H1 (cell line): ENCODE results near the gene SRRM3. TPM values are rescaled to one million over a fixed set of nuclear protein-coding genes. Genes with fewer than 3 reads are reported as not detected.
A peak's percentile ranks its signal among the peaks of the same experiment; 100 is the strongest.

Experiments used
- CTCF ChIA-PET: fragments of 300-600 bp; sonication (Branson Sonifier 250); formaldehyde crosslinking; loops from one replicate; lab custom pipeline; 2021; ENCODE audit not compliant: partially characterized antibody; lab: Charles Lee
- POLR2A ChIA-PET: fragments of 300-600 bp; sonication (Branson Sonifier 250); formaldehyde crosslinking; loops from one replicate; lab custom pipeline; 2021; ENCODE audit warnings: inconsistent platforms; ENCODE audit not compliant: partially characterized antibody; lab: Charles Lee
- DNase-seq, 2 experiments: peaks; one replicate each; pipeline versions ENCODE4 v3.0.0 to v3.0.0-alpha.2; 2010 to 2022; ENCODE audit warnings: low spot score in 2 of 2, low read depth in 1 of 2, mixed read lengths in 1 of 2
- FAIRE-seq: peaks from 2 replicates; lab custom pipeline; 2011; peaks lifted over from hg19 to GRCh38; lab: Jason Lieb, UNC
- H2AFZ ChIP-seq: 2 replicates; pipeline ENCODE4 v1.8.1; 2012; ENCODE audit warnings: low read length, inconsistent platforms
- H2AK5ac ChIP-seq: 2 replicates; pipeline ENCODE4 v1.6.1; 2013; ENCODE audit warnings: low read depth, low read length
- H2BK120ac ChIP-seq: replicated peaks from 2 replicates; pipeline ENCODE3; 2013; ENCODE audit warnings: low read depth, low read length, inconsistent platforms
- H2BK12ac ChIP-seq: 2 replicates; pipeline ENCODE4 v1.6.1; 2013; ENCODE audit warnings: low read depth, low read length
- H2BK15ac ChIP-seq: 2 replicates; pipeline ENCODE4 v1.6.1; 2013; ENCODE audit warnings: low read length
- H2BK20ac ChIP-seq: 2 replicates; pipeline ENCODE4 v1.6.1; 2013; ENCODE audit warnings: low read length
- H2BK5ac ChIP-seq: 2 replicates; pipeline ENCODE4 v1.6.1; 2013; ENCODE audit warnings: low read depth, low read length
- H3K14ac ChIP-seq: 2 replicates; pipeline ENCODE4 v1.6.1; 2013; ENCODE audit warnings: inconsistent platforms; ENCODE audit not compliant: insufficient read length
- H3K18ac ChIP-seq: 2 replicates; pipeline ENCODE4 v1.6.1; 2013; ENCODE audit warnings: low read length; ENCODE audit errors: extremely low read depth
- H3K23ac ChIP-seq: 2 replicates; pipeline ENCODE4 v1.6.1; 2013; ENCODE audit warnings: inconsistent platforms; ENCODE audit not compliant: insufficient read length
- H3K23me2 ChIP-seq: 2 replicates; pipeline ENCODE4 v1.6.1; 2013; ENCODE audit warnings: low read depth, low read length
- H3K27ac ChIP-seq: 2 replicates; pipeline ENCODE4 v1.6.1; 2011; ENCODE audit warnings: low read depth, low read length, inconsistent platforms
- H3K27me3 ChIP-seq, 4 experiments: replicated peaks in 1 of 4; 1 replicate in 1 of 4; 2 replicates in 3 of 4; pipeline versions ENCODE4 v1.6.1 to v1.8.1; 2011 to 2013; ENCODE audit warnings: low read length in 3 of 4, mild to moderate bottlenecking in 3 of 4, inconsistent platforms in 2 of 4, mixed read lengths in 2 of 4, moderate library complexity in 1 of 4; ENCODE audit not compliant: control insufficient read depth in 3 of 4, insufficient read depth in 3 of 4; ENCODE audit errors: extremely low read depth in 1 of 4
- H3K36me3 ChIP-seq, 4 experiments: 2 replicates each; pipeline versions ENCODE4 v1.6.1 to v1.8.1; 2011 to 2013; ENCODE audit warnings: mild to moderate bottlenecking in 4 of 4, low read length in 3 of 4, moderate library complexity in 2 of 4, control low read depth in 1 of 4, inconsistent platforms in 1 of 4; ENCODE audit not compliant: insufficient read depth in 4 of 4, control insufficient read depth in 2 of 4
- H3K4ac ChIP-seq: replicated peaks from 2 replicates; pipeline ENCODE3; 2013; ENCODE audit warnings: low read length, low read depth, mixed read lengths, inconsistent platforms; ENCODE audit not compliant: insufficient read length
- H3K4me1 ChIP-seq, 4 experiments: replicated peaks in 1 of 4; 1 replicate in 1 of 4; 2 replicates in 3 of 4; pipeline versions ENCODE4 v1.6.1 to v1.8.1; 2011 to 2013; ENCODE audit warnings: low read length in 3 of 4, inconsistent platforms in 2 of 4, mixed read lengths in 1 of 4; ENCODE audit not compliant: insufficient read depth in 4 of 4, control insufficient read depth in 3 of 4
- H3K4me2 ChIP-seq, 2 experiments: 2 replicates each; pipeline versions ENCODE4 v1.6.1 to v1.8.1; 2011 to 2013; ENCODE audit warnings: low read depth in 2 of 2, low read length in 2 of 2, control low read depth in 1 of 2, inconsistent platforms in 1 of 2, mild to moderate bottlenecking in 1 of 2; ENCODE audit not compliant: insufficient read depth in 1 of 2
- H3K4me3 ChIP-seq, 4 experiments: fragments of 200-600, 300-600 bp in 1 of 4; sonication (generic), shearing (Covaris generic), sonication (Bioruptor Twin) in 1 of 4; 2 replicates each; pipeline versions ENCODE4 v1.5.1 to v1.8.1; 2011 to 2016; ENCODE audit warnings: low read length in 4 of 4, low read depth in 3 of 4, control low read depth in 2 of 4, inconsistent platforms in 2 of 4, mild to moderate bottlenecking in 2 of 4, mixed read lengths in 1 of 4, moderate library complexity in 1 of 4; ENCODE audit not compliant: insufficient read depth in 2 of 4; ENCODE audit errors: extremely low read depth in 1 of 4
- H3K56ac ChIP-seq: replicated peaks from 2 replicates; pipeline ENCODE3; 2013; ENCODE audit warnings: low read depth, mild to moderate bottlenecking, mixed read lengths, low read length, inconsistent platforms; ENCODE audit not compliant: insufficient read length
- H3K79me1 ChIP-seq: 2 replicates; pipeline ENCODE4 v1.6.1; 2013; ENCODE audit warnings: low read depth, low read length, control low read depth
- H3K79me2 ChIP-seq, 2 experiments: 2 replicates each; pipeline versions ENCODE4 v1.6.1 to v1.8.1; 2012 to 2013; ENCODE audit warnings: low read length in 2 of 2, mild to moderate bottlenecking in 2 of 2, inconsistent platforms in 1 of 2; ENCODE audit not compliant: insufficient read depth in 2 of 2, control insufficient read depth in 1 of 2
- H3K9ac ChIP-seq, 4 experiments: replicated peaks in 1 of 4; 1 replicate in 1 of 4; 2 replicates in 3 of 4; pipeline versions ENCODE4 v1.6.1 to v1.8.1; 2011 to 2013; ENCODE audit warnings: low read depth in 3 of 4, low read length in 3 of 4, control low read depth in 2 of 4, mild to moderate bottlenecking in 2 of 4, moderate library complexity in 2 of 4, inconsistent platforms in 1 of 4; ENCODE audit errors: extremely low read depth in 1 of 4
- H3K9me3 ChIP-seq, 2 experiments: 2 replicates each; pipeline versions ENCODE4 v1.6.1 to v1.8.1; 2012 to 2013; ENCODE audit warnings: mild to moderate bottlenecking in 2 of 2, moderate library complexity in 2 of 2, control low read depth in 1 of 2, inconsistent platforms in 1 of 2, low read depth in 1 of 2, low read length in 1 of 2, mixed read lengths in 1 of 2; ENCODE audit not compliant: insufficient read depth in 2 of 2
- H4K20me1 ChIP-seq, 2 experiments: replicated peaks in 1 of 2; 2 replicates each; pipeline versions ENCODE3 to v1.8.1; 2011 to 2013; ENCODE audit warnings: inconsistent platforms in 2 of 2, low read length in 2 of 2, mild to moderate bottlenecking in 1 of 2; ENCODE audit not compliant: insufficient read depth in 2 of 2, control insufficient read depth in 1 of 2
- H4K5ac ChIP-seq: 2 replicates; pipeline ENCODE4 v1.6.1; 2013; ENCODE audit warnings: low read length, low read depth, mixed read lengths, inconsistent platforms; ENCODE audit not compliant: insufficient read length
- H4K8ac ChIP-seq: 2 replicates; pipeline ENCODE4 v1.8.0; 2013; ENCODE audit warnings: mild to moderate bottlenecking, moderate library complexity, low read length, inconsistent platforms; ENCODE audit not compliant: insufficient read depth; ENCODE audit errors: extremely low read depth
- H4K91ac ChIP-seq: replicated peaks from 2 replicates; pipeline ENCODE3; 2013; ENCODE audit warnings: low read length, mixed read lengths, inconsistent platforms; ENCODE audit not compliant: insufficient read length
- KDM1A ChIP-seq: fragments of 200-600, 300-600 bp; sonication (generic); IDR thresholded peaks from 2 replicates; pipeline ENCODE4 v1.7.1; 2016; ENCODE audit warnings: mild to moderate bottlenecking, low read length, borderline replicate concordance
- KDM4A ChIP-seq: IDR thresholded peaks from one replicate; pipeline ENCODE4 v1.7.1; 2012; ENCODE audit warnings: low read depth, mild to moderate bottlenecking, moderate library complexity, low read length, inconsistent platforms; ENCODE audit not compliant: severe bottlenecking
- SAP30 ChIP-seq: fragments of 300-600 bp; sonication (generic); IDR thresholded peaks from 2 replicates; pipeline ENCODE4 v1.7.1; 2012; ENCODE audit warnings: low read length, moderate library complexity, mild to moderate bottlenecking, inconsistent platforms; ENCODE audit not compliant: insufficient read depth, insufficient replicate concordance
- WGBS, 2 experiments: shearing (Covaris generic) in 1 of 2; methylation state at CpG; one replicate each; pipeline versions ENCODE4 v1.1.6 to v1.1.7; 2013 to 2015; ENCODE audit warnings: low lambda C conversion rate in 2 of 2, mixed read lengths in 2 of 2, inconsistent platforms in 1 of 2, low coverage in 1 of 2, missing lambda C conversion rate in 1 of 2; ENCODE audit not compliant: insufficient replicate concordance in 2 of 2, insufficient coverage in 1 of 2, insufficient read length in 1 of 2; ENCODE audit errors: extremely low coverage in 1 of 2, missing lambda C conversion rate in 1 of 2; 5-methylcytosine and 5-hydroxymethylcytosine counted together
- polyA plus RNA-seq, 7 experiments: library from polyadenylated mRNA; depleted of rRNA in 3 of 7; stranded (reverse) in 5 of 7; unstranded in 2 of 7; fragments of >200 nt in 5 of 7; fragments of 200-250 nt in 2 of 7; gene quantifications; 1 replicate in 5 of 7; 2 replicates in 1 of 7; 4 replicates in 1 of 7; pipeline versions ENCODE4 v1.2.1 to v1.2.3, GENCODE V29; 2011 to 2013; ENCODE audit warnings: missing spikeins in 2 of 7, mixed read lengths in 2 of 7
- total RNA-seq: library from RNA; stranded (reverse); fragmentation: NEBNext Ultra II Directional; extraction: Animal tissue kit (Norgen Biotek cat#: 25700); gene quantifications from 2 replicates; pipeline ENCODE4 v1.2.1, GENCODE V29; 2021
- TF ChIP-seq, protein P1 (sequence below), 3 experiments: IDR thresholded peaks; 1 replicate in 2 of 3; 2 replicates in 1 of 3; pipeline versions ENCODE4 v1.5.1 to v1.6.1; 2011; ENCODE audit warnings: low read length in 3 of 3, mild to moderate bottlenecking in 3 of 3, inconsistent platforms in 2 of 3, low read depth in 1 of 3, moderate library complexity in 1 of 3; ENCODE audit not compliant: insufficient read depth in 1 of 3; ENCODE audit errors: control extremely low read depth in 1 of 3
- TF ChIP-seq, protein P2 (sequence below): IDR thresholded peaks from 2 replicates; pipeline ENCODE4 v1.6.1; 2012; ENCODE audit warnings: inconsistent platforms

SRRM3 gene
- total and polyA plus RNA-seq, 2 of the 8 experiments (the other 6 are each of a cell fraction or from before 2014, with no cell fraction given), result 10.4 to 17.4 TPM

DNA sequence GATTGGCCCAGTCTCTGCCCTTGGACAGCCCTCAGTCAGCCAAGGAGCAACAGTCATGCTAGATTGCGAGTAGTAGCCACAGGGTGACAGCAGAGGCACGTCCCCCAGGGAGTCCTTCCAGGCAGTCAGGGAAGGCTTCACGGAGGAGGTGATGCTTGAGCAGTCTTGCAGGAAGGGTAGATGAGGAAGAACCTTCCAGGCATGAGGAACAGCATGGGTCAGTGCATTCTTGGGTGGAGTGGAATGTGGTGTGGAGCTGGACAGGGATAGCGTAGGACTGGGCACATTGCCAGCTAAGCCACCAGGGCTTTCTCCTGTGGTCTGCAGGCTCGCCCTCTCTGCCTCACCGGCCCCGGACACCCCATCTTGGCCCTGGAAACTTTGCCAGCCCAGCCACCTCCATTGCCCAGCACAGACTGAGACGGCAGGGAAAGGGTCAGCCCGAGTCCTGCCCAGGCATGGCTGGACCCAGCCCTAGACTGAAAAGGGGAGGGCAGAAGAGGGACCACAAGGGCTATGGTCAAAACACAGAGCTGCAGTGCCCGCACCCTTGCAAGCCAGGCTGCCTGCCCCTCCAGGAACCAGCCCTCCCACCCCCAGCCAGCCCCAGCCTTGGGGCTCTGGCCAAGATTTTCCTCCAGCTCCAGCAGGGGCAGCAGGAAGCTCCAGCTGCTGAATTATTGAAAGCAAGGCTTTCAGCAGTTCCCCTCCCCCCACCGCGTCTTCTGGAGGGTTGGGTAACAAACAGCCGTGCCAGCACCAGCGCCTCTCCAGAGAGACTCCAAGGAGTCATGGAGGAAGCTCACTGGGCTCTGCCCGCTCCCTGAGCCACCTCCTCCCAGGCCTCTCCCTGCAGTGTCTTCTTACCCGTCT lies 18.7 kb downstream of the SRRM3 start:
- H2BK15ac ChIP-seq, result peak overlapping the region; percentile 97
- H3K79me1 ChIP-seq, result no peaks in the 10 kb centered on the region
- H3K9ac ChIP-seq, result peak overlapping the region in 1 of 4 experiments; percentile 29; a peak in 1 of 7 replicates
- H2AFZ ChIP-seq, result no peak overlapping the region
- FAIRE-seq (no peak), DNase-seq (peak; percentile 62 to 84)
- peak overlapping the region; percentile 86 for H3K4ac ChIP-seq
- peak overlapping the region; percentile 64; the same call in 1 of the 2 replicates for H3K27ac ChIP-seq
- H3K27me3 ChIP-seq, result no peaks in the 10 kb centered on the region
- H4K91ac ChIP-seq, result peak overlapping the region; percentile 75
- ChIA-PET CTCF (interaction anchor here (0.6 to 5.7 kb wide), 21 partner anchors 10 to 109 kb away, joined by 3 to 51 read pairs (median 4); partner anchors contain the start of gene SRRM3), POLR2A (interaction anchor here (0.8 to 6.4 kb wide), 12 partner anchors 11 to 49 kb away, joined by 3 to 41 read pairs (median 5); no protein-coding TSS in a partner anchor)
- no peak overlapping the region for H3K14ac ChIP-seq
- peak overlapping the region; percentile 54; the same call in 1 of the 2 replicates for H2AK5ac ChIP-seq
- peak overlapping the region; percentile 95 for H3K18ac ChIP-seq
- no peak overlapping the region for H3K23ac ChIP-seq
- peak overlapping the region; percentile 94; the same call in 1 of the 2 replicates for H2BK12ac ChIP-seq
- H3K4me3 ChIP-seq, result peak overlapping the region in 1 of 4 experiments; percentile 10; a peak in 2 of 8 replicates
- H3K36me3 ChIP-seq, result no peaks in the 10 kb centered on the region
- peak overlapping the region; percentile 100 for H2BK20ac ChIP-seq
- 58% methylated on average over 14 of the region's 16 CpGs; no CpG with 5 or more reads in 1 of the 2 experiments for WGBS, 2 experiments
- H4K20me1 ChIP-seq, result no peaks in the 10 kb centered on the region
- peak overlapping the region; percentile 3 for H3K56ac ChIP-seq
- H2BK5ac ChIP-seq, result peak overlapping the region; percentile 91; the same call in 1 of the 2 replicates
- no peak overlapping the region; the same call in 1 of the 2 replicates for H4K8ac ChIP-seq
- no peaks in the 10 kb centered on the region for H3K23me2 ChIP-seq
- H4K5ac ChIP-seq, result peak overlapping the region; percentile 66
- H2BK120ac ChIP-seq, result peak overlapping the region; percentile 87
- peak overlapping the region; percentile 5 to 57; a peak in 3 of 4 replicates for H3K4me2 ChIP-seq
- no peaks in the 10 kb centered on the region for H3K79me2 ChIP-seq
- peaks cover 19 to 45% (median 22%) of the 10 kb centered on the region in 4 experiments for H3K4me1 ChIP-seq
- H3K9me3 ChIP-seq, result no peaks in the 10 kb centered on the region
- TF ChIP-seq, protein P1, sequence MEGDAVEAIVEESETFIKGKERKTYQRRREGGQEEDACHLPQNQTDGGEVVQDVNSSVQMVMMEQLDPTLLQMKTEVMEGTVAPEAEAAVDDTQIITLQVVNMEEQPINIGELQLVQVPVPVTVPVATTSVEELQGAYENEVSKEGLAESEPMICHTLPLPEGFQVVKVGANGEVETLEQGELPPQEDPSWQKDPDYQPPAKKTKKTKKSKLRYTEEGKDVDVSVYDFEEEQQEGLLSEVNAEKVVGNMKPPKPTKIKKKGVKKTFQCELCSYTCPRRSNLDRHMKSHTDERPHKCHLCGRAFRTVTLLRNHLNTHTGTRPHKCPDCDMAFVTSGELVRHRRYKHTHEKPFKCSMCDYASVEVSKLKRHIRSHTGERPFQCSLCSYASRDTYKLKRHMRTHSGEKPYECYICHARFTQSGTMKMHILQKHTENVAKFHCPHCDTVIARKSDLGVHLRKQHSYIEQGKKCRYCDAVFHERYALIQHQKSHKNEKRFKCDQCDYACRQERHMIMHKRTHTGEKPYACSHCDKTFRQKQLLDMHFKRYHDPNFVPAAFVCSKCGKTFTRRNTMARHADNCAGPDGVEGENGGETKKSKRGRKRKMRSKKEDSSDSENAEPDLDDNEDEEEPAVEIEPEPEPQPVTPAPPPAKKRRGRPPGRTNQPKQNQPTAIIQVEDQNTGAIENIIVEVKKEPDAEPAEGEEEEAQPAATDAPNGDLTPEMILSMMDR (IDR thresholded peaks at IDR 0.05; ENCODE audit: control extremely low read depth in 1 of 3, insufficient read depth in 1 of 3, low read depth in 1 of 3, low read length in 3 of 3), result peak; percentile 31 to 50 (median 49); a peak in 3 of 4 replicates
- no peak for TF ChIP-seq KDM1A
- TF ChIP-seq SAP30, result no peak
- TF ChIP-seq KDM4A, result no peak
- TF ChIP-seq, protein P2, sequence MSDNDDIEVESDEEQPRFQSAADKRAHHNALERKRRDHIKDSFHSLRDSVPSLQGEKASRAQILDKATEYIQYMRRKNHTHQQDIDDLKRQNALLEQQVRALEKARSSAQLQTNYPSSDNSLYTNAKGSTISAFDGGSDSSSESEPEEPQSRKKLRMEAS, result no peak
